GOT3 (cell line): ENCODE data around the gene NSL1.

Source experiments
- DNase-seq: peaks from one replicate; lab custom pipeline; 2025; ENCODE audit warnings: mixed read lengths; lab: John Stamatoyannopoulos, UW

NSL1 gene

DNA sequence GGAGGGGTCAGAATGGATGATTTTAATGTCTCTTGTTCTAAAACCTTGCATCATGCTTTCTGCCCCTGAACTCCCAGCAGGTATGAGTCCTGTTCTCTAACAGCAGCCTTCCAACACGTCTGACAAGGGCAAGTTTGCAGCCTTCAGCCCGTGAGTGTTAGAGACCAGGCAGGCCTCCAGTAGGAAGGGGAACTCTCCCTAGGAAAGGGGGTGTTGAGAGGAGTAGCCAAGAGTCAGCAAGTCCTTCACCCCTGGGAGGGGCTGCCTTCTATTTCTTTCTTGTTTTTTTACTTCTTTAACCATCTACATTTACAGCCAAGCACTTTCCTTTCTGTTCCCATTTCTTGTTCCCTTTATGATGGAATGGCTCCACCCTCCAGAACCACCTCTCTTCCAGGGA, 106.1 kb downstream of the NSL1 start:
- no peak for DNase-seq

DNA sequence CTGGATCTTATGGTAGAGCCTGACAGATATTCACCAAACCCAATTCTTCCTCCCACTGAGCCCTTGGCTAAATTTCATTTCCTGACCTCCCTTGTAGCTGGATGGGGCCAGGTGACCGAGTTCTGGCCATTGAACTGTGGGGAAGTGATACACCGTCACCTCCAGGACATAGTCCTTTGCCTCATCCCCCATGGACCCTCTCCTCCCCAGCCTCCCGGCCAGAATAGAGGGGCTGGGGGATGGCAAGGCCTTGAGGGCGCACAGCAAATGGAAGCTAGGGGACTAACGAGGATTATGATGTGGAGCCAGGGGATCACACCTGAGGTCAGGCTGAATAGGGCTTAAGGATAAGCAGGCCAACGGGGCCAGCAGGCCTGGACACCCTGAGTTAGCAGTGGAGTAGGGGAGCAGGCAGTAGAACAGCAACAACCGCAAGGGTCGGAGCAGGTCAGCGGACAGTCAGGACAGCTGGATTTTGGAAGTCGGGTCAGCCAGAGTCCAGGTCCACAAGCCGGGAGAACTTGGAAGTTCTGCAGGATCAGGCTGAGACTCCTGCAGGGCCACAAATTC, 107.0 kb downstream of the NSL1 start:
- no peak for DNase-seq

DNA sequence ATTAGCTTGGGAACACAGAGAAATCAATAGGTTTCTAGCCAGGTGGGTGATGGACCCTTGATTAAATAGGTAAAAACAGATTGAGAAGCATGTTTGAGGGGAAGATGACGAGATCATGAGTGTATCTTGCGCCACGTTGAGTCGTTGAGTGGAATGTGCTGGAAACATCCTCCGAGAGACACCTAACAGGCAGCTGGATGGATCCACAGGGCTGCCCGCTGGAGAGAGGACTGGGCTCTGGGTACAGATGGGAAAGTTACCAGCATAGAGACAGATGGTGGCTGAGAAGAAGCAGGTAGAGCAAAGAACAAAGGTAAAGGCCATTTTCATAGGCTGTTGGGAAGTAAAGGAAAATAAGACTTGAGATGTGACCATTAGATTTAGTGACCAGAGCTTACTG, 107.5 kb downstream of the NSL1 start:
- DNase-seq, result no peak

DNA sequence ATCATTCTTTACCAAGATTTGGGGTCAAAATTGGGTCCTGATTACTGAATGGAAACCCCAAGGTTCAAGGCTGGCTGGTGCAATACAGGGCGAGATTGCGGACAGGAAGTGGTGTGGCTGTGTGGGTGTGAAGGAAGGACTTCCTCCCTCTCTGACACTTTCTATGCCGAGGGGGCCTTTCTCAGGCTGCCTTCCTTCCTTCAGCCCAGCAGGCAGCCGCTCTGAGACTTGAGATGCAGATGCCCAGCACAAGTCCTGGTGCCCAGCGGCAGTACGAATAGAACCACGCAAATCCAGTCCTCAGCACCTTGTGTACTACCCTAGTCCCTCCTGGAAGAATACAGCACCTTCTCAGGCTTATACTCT, 108.2 kb downstream of the NSL1 start:
- no peak for DNase-seq

DNA sequence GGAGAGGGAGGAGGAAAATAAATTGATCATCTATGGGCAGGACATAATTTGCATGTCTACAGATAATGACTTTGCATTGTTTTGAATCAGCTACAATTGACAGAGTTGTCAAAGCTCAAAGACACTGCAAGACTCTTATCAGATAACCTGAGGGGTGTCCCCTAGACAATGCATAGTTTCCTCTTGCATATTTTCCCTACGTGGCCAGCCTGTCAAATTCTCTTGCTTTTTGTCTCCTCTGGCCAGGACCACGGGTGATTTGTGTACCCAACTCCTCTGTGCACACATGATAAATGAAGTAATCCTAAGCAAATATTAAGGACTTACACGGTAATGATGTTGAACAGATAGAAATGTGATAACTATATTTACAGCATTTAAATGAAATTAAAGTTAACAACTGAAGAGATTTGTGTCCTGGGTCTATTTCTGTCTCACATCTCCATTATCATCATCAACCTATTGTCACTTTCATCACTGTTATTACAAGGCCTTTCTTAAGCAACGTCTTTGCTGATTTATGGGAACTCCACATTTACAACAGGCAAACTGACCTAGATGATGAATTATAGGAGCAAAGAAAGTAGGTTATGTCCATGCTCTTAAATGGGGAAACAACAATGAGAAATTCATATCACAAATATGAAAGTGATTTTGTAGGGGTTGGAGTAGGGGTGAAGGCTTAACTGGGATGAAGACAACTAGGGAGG, 110.7 kb downstream of the NSL1 start:
- no peak for DNase-seq

DNA sequence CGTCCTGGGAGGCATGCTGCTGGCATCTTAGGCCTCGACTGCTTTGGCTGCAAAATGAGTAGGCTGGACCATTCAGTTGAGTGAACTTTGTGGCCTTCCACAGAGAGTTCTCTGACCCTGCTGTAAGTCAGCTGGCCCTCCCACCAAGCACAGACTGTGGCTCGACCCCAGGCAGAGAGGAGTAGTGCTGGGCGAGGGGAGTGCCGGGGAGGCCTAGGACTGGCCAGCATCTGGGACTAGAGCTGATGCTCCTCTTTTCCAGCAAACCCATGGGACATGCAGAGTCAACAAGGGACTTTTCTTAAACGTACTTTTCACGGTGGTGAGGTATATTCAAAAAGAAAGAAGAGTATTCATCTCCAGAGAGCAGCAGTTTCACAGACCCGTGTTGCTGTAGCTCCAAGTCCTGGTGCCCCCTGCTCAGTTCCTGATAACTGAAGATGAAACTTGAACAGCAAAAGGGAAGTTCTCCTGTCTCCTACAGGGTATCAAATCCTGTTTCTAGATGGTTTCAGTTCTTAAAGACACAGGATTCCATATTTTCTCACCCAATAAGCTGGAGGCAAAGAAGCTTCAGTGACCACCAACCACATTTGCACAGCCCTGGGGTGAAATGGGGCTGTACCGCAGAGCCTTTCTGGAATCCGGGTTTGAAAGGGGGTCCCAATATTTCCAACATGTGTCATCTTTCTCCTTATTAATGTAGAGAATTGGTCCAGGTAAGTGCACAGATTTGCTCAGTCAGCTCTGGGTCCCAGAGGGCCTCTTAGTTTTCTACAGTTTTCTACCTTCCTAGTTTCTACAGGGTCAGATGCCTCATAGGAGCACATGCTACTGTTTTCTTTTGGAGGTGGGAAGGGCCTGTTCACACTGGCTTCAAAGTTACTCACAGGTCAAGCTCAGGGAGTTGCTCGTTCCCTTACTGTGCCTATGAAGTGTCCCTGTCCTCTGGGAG, 112.8 kb downstream of the NSL1 start:
- DNase-seq, result no peak

DNA sequence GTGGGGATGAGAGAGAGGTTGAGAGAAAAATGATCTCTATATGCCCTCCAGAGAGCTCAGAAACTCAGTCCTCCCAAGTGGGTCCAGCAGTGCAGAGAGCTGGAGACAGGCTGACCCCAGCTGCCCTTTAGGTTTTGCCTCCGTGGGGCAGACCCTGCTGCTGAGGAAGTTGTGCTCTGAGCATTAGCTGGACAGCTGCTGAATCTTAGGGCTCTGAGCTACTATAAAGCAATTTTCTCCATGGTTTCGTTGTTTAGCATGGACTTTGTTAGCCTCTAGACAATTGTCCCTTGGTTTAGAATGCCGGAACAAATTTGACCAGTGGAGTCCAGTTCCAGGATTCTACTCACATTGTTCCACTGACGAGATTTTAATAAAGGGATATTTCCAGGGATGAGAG, 114.0 kb downstream of the NSL1 start:
- no peak for DNase-seq

DNA sequence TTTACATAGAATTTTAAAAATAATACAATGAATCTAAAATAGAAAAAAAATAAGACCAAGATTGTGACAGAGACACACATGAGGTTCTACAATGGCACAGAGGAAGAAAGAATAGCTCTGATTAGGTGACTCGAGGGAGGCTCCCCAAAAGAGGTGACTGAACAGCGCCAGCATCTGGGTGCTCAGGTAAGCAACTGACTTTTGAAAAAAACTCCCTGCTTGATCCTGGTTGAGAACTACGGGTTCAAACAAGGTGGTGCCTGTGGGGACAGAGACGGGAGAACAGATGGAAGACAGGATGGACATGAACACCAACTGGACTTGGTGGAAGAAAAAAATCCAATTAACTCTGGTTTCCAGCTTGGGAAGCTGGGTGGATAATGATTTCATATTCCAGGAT, 114.4 kb downstream of the NSL1 start:
- no peak for DNase-seq
